ENCODE measurements around the gene FAM227A. TPM values are rescaled to one million over a fixed set of nuclear protein-coding genes. Genes with fewer than 3 reads are reported as not detected.

The FAM227A gene
- total and polyA plus RNA-seq, 2 of the 8 experiments (the other 6 are each of a cell fraction or from before 2014, with no cell fraction given) = 2.1 to 3.9 TPM

GRCh38 chr22:38564669-38565068, 91.5 kb downstream of the FAM227A start:
- H4K91ac ChIP-seq (replicated peaks; ENCODE audit: insufficient read length, low read length) = no peak overlapping the region
- no peak overlapping the region for H2BK5ac ChIP-seq (ENCODE audit: low read depth, low read length)
- no peak overlapping the region for H3K4ac ChIP-seq (replicated peaks; ENCODE audit: insufficient read length, low read depth, low read length)
- ChIA-PET CTCF (ENCODE audit: partially characterized antibody) (interaction anchor here (0.8 to 1.7 kb wide), 2 partner anchors 41 to 102 kb away, joined by 3 to 5 read pairs; no protein-coding TSS in a partner anchor), POLR2A (ENCODE audit: partially characterized antibody) (interaction anchor here (0.6 to 1.5 kb wide), 3 partner anchors 16 to 82 kb away, joined by 3 to 5 read pairs (median 4); no protein-coding TSS in a partner anchor)
- peaks cover 4 to 9% (median 4%) of the 10 kb centered on the region in 4 experiments; a peak in 5 of 7 replicates for H3K4me1 ChIP-seq (replicated peaks in 1 of 4; ENCODE audit: control insufficient read depth in 3 of 4, insufficient read depth in 4 of 4, low read length in 3 of 4)
- no peak overlapping the region for H3K27ac ChIP-seq (ENCODE audit: low read depth, low read length)
- H3K36me3 ChIP-seq (ENCODE audit: control insufficient read depth in 2 of 4, insufficient read depth in 4 of 4, low read length in 3 of 4) = no peaks in the 10 kb centered on the region
- H2BK12ac ChIP-seq (ENCODE audit: low read depth, low read length) = no peak overlapping the region
- H4K8ac ChIP-seq (ENCODE audit: extremely low read depth, insufficient read depth, low read length) = no peak overlapping the region
- H3K4me3 ChIP-seq (ENCODE audit: extremely low read depth in 1 of 4, insufficient read depth in 2 of 4, low read depth in 3 of 4, low read length in 4 of 4) = no peak overlapping the region
- H3K14ac ChIP-seq (ENCODE audit: insufficient read length) = no peak overlapping the region
- 85% methylated on average over 2 of the region's 2 CpGs; no CpG with 5 or more reads in 1 of the 2 experiments for WGBS, 2 experiments (ENCODE audit: extremely low coverage in 1 of 2, insufficient coverage in 1 of 2, insufficient read length in 1 of 2, insufficient replicate concordance in 2 of 2, low coverage in 1 of 2, low lambda C conversion rate in 2 of 2, missing lambda C conversion rate in 1 of 2)
- H2AK5ac ChIP-seq (ENCODE audit: low read depth, low read length) = no peak overlapping the region
- no peak overlapping the region for H4K5ac ChIP-seq (ENCODE audit: insufficient read length, low read depth, low read length)
- FAIRE-seq (no peak), DNase-seq (ENCODE audit: low read depth in 1 of 2, low spot score in 2 of 2) (no peak)
- H3K4me2 ChIP-seq (ENCODE audit: insufficient read depth in 1 of 2, low read depth in 2 of 2, low read length in 2 of 2) = no peak overlapping the region
- H3K79me2 ChIP-seq (ENCODE audit: control insufficient read depth in 1 of 2, insufficient read depth in 2 of 2, low read length in 2 of 2) = no peaks in the 10 kb centered on the region
- no peak overlapping the region for H3K18ac ChIP-seq (ENCODE audit: extremely low read depth, low read length)
- no peak overlapping the region for H2AFZ ChIP-seq (ENCODE audit: low read length)
- no peaks in the 10 kb centered on the region for H3K27me3 ChIP-seq (replicated peaks in 1 of 4; ENCODE audit: control insufficient read depth in 3 of 4, extremely low read depth in 1 of 4, insufficient read depth in 3 of 4, low read length in 3 of 4)
- no peak overlapping the region for H2BK20ac ChIP-seq (ENCODE audit: low read length)
- H2BK15ac ChIP-seq (ENCODE audit: low read length) = no peak overlapping the region
- no peaks in the 10 kb centered on the region for H3K79me1 ChIP-seq (ENCODE audit: low read depth, low read length)
- no peak overlapping the region for H3K23ac ChIP-seq (ENCODE audit: insufficient read length)
- H4K20me1 ChIP-seq (replicated peaks in 1 of 2; ENCODE audit: control insufficient read depth in 1 of 2, insufficient read depth in 2 of 2, low read length in 2 of 2) = no peaks in the 10 kb centered on the region
- no peaks in the 10 kb centered on the region for H3K9me3 ChIP-seq (ENCODE audit: insufficient read depth in 2 of 2, low read depth in 1 of 2, low read length in 1 of 2)
- no peak overlapping the region for H2BK120ac ChIP-seq (replicated peaks; ENCODE audit: low read depth, low read length)
- no peak overlapping the region for H3K9ac ChIP-seq (replicated peaks in 1 of 4; ENCODE audit: extremely low read depth in 1 of 4, low read depth in 3 of 4, low read length in 3 of 4)
- H3K56ac ChIP-seq (replicated peaks; ENCODE audit: insufficient read length, low read depth, low read length) = no peak overlapping the region
- H3K23me2 ChIP-seq (ENCODE audit: low read depth, low read length) = peaks cover 4% of the 10 kb centered on the region; the same call in 1 of the 2 replicates
- TF ChIP-seq EZH2 (IDR thresholded peaks at IDR 0.05; ENCODE audit: low read depth, low read length, severe bottlenecking) (no peak), ATF2 (IDR thresholded peaks at IDR 0.05; ENCODE audit: low read length) (no peak), TCF12 (IDR thresholded peaks at IDR 0.05; ENCODE audit: low read depth, low read length) (no peak), HDAC6 (IDR thresholded peaks at IDR 0.05; ENCODE audit: low read depth, low read length) (no peak), KDM4A (IDR thresholded peaks at IDR 0.05; ENCODE audit: low read depth, low read length, severe bottlenecking) (no peak), TAF1 (IDR thresholded peaks at IDR 0.05; ENCODE audit: low read depth, low read length) (no peak), CHD2 (IDR thresholded peaks at IDR 0.05; ENCODE audit: low read length) (no peak), HDAC2 (IDR thresholded peaks at IDR 0.05; ENCODE audit: borderline replicate concordance in 1 of 2, low read depth in 2 of 2, low read length in 2 of 2) (no peak), SP2 (IDR thresholded peaks at IDR 0.05; ENCODE audit: low read length) (no peak), USF2 (IDR thresholded peaks at IDR 0.05; ENCODE audit: low read length) (no peak), FOSL1 (IDR thresholded peaks at IDR 0.05; ENCODE audit: insufficient read depth, low read depth, low read length) (no peak)
